Measurements from ENCODE around the gene WIPF2.
A peak's percentile ranks its signal among the peaks of the same experiment; 100 is the strongest.

DNA sequence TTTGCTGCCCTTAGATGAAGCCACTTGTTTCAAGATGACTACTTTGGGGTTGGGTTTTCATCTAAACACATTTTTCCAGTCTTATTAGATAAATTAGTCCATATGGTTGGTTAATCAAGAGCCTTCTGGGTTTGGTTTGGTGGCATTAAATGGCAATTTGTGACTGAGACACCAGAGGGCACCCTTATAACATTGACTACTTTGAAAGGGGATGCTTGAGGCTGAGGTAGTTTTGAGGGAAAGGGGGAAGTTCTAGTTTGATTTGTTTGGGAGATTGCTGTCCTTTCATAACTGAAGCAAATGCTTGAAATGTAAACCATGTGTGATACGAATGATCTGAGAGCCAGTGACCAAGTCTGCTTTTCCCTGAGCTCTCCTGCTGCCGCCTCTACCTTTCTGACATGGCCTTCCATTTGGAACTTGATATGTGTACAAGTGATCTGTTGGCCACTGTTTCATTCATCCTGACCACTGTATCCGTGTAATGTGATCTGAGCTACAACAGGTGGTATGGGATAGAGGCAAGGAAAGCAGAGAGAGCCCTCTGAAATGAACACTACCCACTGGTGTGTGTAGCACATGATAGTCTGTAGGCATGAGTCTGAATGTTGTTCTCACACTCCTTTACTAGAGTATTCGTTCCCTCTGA lies 84.0 kb downstream of the WIPF2 start:
- TF ChIP-seq EZH2phosphoT487 (IDR thresholded peaks at IDR 0.05; ENCODE audit: borderline replicate concordance, low read length): no peak
- TF ChIP-seq CTCF (conservative IDR thresholded peaks at IDR 0.05; ENCODE audit: low read depth, low read length): peak; percentile 72
